Prostate gland (tissue), 2 donors: ENCODE data around the gene UBE2H.

ENCODE experiments used
- CTCF ChIP-seq, 4 experiments: fragments of 200-600 bp in 2 of 4; fragments of 450-650 bp in 2 of 4; sonication (generic) in 2 of 4; IDR thresholded peaks; 1 replicate in 3 of 4; 2 replicates in 1 of 4; pipeline ENCODE4 v1.5.1; 2016 to 2019; ENCODE audit warnings: antibody characterized with exemption in 4 of 4, mild to moderate bottlenecking in 2 of 4, moderate library complexity in 2 of 4
- POLR2A ChIP-seq: fragments of 450-650 bp; IDR thresholded peaks from one replicate; pipeline ENCODE4 v1.6.1; 2016; ENCODE audit warnings: antibody characterized with exemption, mild to moderate bottlenecking
- POLR2AphosphoS5 ChIP-seq: sonication (generic); formaldehyde crosslinking; IDR thresholded peaks from one replicate; pipeline ENCODE4 v1.6.1; 2017; ENCODE audit warnings: antibody characterized with exemption

- no peak for TF ChIP-seq CTCF (IDR thresholded peaks at IDR 0.05)
- no peak for TF ChIP-seq POLR2A
- no peak for TF ChIP-seq POLR2AphosphoS5
Measured at GRCh38 chr7:129883151-129883550, 69.6 kb downstream of the UBE2H start.
